ENCODE data around the gene PGAP2. TPM values are rescaled to one million over a fixed set of nuclear protein-coding genes. Genes with fewer than 3 reads are reported as not detected.
"Not testable (repeated sequence)": the region's sequence is repeated elsewhere in the genome, so short reads cannot be mapped to it uniquely, and the experiment has no call there.

The PGAP2 gene
- 24.7 TPM for polyA plus RNA-seq (2012; ENCODE audit: low read depth, missing spikeins)

DNA sequence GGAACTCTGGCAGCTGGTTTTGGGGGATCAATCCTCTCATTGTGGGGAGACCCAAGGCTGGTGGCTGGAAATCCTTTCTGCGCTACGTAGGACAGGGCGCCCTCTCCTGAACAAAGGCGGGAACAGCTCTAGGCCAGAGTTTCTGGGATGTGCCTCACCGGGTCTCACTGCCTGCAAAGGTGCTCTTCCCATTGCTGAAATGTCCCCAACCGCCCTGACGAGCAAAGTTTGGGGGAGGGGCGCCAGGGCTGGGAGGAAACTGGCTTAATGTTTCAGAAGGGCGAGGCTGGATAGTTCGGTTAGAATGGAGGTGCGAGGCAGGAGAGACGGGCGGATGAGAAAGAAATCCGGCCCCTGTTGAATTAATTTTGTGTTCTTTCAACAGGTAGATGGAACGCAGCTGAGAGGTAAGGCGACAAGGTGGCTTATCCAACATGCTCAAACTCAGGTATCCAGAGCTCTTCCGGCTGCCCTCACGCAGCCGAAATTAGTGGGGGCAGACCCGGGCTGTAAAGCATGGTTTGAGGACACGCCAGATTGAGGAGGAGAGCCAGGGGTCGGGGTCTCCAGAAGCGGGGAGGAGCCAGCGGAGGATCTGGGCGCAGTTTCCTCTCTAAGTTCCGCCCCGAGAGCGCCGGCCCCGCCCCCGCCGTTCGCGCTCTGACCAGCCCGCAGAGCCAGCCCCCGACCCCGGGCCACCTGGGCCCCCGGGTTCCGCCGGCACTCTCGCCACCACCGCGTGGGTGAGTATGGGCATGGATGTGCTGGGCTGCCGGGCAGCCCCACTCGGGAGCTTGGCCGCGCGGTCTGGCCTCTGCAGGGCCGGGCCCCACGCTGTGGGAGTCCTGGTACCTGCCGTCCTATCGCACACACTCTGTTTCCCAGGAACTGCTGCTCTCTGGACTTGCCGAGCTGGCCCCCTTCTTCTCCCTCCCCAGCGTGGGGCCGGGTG lies at the start of gene PGAP2:
Gene PGAP2 (plus strand): TSS at position 652 of the 952 bp plus-strand sequence. CDS start 2,700 bp downstream, outside the sequence.
- no peak for TF ChIP-seq POLR2A (IDR thresholded peaks at IDR 0.05; ENCODE audit: low read depth, low read length)
- 0 out of 2 replicates have a peak, but pooled peaks have one; percentile 18 for TF ChIP-seq SPI1 (IDR thresholded peaks at IDR 0.05; ENCODE audit: low read depth, low read length)
- no peak for TF ChIP-seq TAF1 (IDR thresholded peaks at IDR 0.05; ENCODE audit: low read depth, low read length)
- TF ChIP-seq PAX5 (IDR thresholded peaks at IDR 0.05; ENCODE audit: insufficient read depth, low read length, severe bottlenecking), result no peak
- no peak for TF ChIP-seq POLR2AphosphoS5 (IDR thresholded peaks at IDR 0.05; ENCODE audit: low read depth, low read length)
- no peak for TF ChIP-seq POU2F2 (IDR thresholded peaks at IDR 0.05; ENCODE audit: low read depth, low read length)
- FAIRE-seq, result peak; percentile 66
- DNase-seq (ENCODE audit: insufficient read length, low spot score), result peak; percentile 74

DNA sequence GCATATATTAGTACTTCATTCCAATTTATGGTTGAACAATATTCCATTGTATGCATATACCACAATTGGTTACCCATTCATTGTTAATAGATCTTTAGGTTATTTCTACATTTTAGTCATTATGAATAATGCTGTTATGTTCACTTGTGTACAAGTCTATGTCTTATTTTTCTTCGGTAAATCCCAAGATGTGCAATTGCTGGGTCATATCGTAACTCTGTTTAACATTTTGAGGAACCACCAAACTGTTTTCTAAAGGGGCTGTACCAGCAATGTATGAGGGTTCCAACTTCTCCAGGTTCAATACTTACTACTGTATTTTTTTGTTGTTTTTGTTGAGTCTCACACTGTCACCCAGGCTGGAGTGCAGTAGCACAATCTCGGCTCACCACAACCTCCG lies 44.1 kb upstream of the PGAP2 start:
- no peak for TF ChIP-seq PAX5 (IDR thresholded peaks at IDR 0.05; ENCODE audit: insufficient read depth, low read length, severe bottlenecking)
- TF ChIP-seq POLR2AphosphoS5 (IDR thresholded peaks at IDR 0.05; ENCODE audit: low read depth, low read length), result no peak
- no peak for TF ChIP-seq POU2F2 (IDR thresholded peaks at IDR 0.05; ENCODE audit: low read depth, low read length)
- TF ChIP-seq SPI1 (IDR thresholded peaks at IDR 0.05; ENCODE audit: low read depth, low read length), result no peak
- no peak for TF ChIP-seq POLR2A (IDR thresholded peaks at IDR 0.05; ENCODE audit: low read depth, low read length)
- no peak for TF ChIP-seq TAF1 (IDR thresholded peaks at IDR 0.05; ENCODE audit: low read depth, low read length)
- FAIRE-seq (no peak), DNase-seq (ENCODE audit: insufficient read length, low spot score) (no peak)

DNA sequence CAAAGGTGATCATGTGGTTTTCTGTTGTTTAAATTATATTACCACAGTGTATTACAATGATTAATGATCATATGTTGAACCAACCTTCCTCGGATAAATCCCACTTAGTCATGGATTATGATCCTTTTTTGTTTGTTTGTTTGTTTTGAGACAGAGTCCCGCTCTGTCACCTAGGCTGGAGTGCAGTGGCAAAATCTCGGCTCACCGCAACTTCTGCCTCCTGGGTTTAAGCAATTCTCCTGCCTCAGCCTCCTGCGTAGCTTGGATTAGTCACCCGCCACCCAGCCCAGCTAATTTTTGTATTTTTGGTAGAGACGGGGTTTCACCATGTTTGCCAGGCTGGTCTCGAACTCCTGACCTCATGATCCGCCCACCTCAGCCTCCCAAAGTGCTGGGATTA lies 41.5 kb upstream of the PGAP2 start:
- DNase-seq (ENCODE audit: insufficient read length, low spot score); FAIRE-seq: not testable (repeated sequence)

DNA sequence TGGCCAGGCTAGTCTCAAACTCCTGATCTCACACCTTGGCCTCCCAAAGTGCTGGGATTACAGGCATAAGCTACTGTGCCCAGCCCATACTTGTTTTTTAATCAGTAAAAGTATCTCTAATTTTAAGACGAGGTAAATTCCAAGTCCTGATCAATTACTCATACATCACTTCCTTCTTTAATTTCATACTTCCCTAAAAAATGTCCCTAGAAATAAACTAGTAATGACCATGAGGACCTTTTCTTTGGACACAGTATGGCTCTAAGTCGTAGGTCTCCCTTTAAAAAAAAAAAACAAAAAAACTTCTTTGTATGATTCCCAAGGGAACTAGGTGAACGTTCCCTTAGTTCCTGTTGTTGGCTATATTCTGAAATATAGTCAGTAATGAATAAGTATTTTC lies 40.8 kb upstream of the PGAP2 start:
- TF ChIP-seq POLR2AphosphoS5 (IDR thresholded peaks at IDR 0.05; ENCODE audit: low read depth, low read length) (no peak), PAX5 (IDR thresholded peaks at IDR 0.05; ENCODE audit: insufficient read depth, low read length, severe bottlenecking) (no peak), POLR2A (IDR thresholded peaks at IDR 0.05; ENCODE audit: low read depth, low read length) (no peak), TAF1 (IDR thresholded peaks at IDR 0.05; ENCODE audit: low read depth, low read length) (no peak), SPI1 (IDR thresholded peaks at IDR 0.05; ENCODE audit: low read depth, low read length) (no peak), POU2F2 (IDR thresholded peaks at IDR 0.05; ENCODE audit: low read depth, low read length) (no peak)
- DNase-seq (ENCODE audit: insufficient read length, low spot score) (no peak), FAIRE-seq (no peak)

DNA sequence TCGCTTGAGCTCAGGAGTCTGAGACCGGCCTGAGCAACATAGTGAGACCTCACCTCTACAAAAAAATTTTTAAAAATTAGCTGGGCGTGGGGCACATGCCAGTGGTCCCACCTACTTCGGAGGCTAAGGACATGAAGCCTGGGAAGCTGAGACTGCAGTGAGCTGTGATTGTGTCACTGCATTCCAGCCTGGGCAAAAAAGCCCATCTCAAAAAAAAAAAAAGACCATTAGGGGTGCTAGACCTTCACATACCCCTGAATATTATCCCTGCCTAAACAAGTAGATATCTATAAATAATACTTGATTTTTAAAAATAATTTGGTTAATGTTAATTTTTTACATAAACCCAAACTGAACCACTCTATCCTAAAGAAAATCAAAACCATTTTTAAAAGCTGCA lies 35.2 kb upstream of the PGAP2 start:
- TF ChIP-seq PAX5 (IDR thresholded peaks at IDR 0.05; ENCODE audit: insufficient read depth, low read length, severe bottlenecking) (no peak), POLR2AphosphoS5 (IDR thresholded peaks at IDR 0.05; ENCODE audit: low read depth, low read length) (no peak), SPI1 (IDR thresholded peaks at IDR 0.05; ENCODE audit: low read depth, low read length) (no peak), POU2F2 (IDR thresholded peaks at IDR 0.05; ENCODE audit: low read depth, low read length) (no peak), TAF1 (IDR thresholded peaks at IDR 0.05; ENCODE audit: low read depth, low read length) (no peak), POLR2A (IDR thresholded peaks at IDR 0.05; ENCODE audit: low read depth, low read length) (no peak)
- DNase-seq (ENCODE audit: insufficient read length, low spot score) (no peak), FAIRE-seq (no peak)

GRCh38 chr11:3775736-3776406 lies 32.5 kb upstream of the PGAP2 start:
- no peak for DNase-seq (ENCODE audit: insufficient read length, low spot score)
- no peak for TF ChIP-seq TAF1 (IDR thresholded peaks at IDR 0.05; ENCODE audit: low read depth, low read length)
- TF ChIP-seq PAX5 (IDR thresholded peaks at IDR 0.05; ENCODE audit: insufficient read depth, low read length, severe bottlenecking), result no peak
- no peak for TF ChIP-seq SPI1 (IDR thresholded peaks at IDR 0.05; ENCODE audit: low read depth, low read length)
- FAIRE-seq, result no peak

DNA sequence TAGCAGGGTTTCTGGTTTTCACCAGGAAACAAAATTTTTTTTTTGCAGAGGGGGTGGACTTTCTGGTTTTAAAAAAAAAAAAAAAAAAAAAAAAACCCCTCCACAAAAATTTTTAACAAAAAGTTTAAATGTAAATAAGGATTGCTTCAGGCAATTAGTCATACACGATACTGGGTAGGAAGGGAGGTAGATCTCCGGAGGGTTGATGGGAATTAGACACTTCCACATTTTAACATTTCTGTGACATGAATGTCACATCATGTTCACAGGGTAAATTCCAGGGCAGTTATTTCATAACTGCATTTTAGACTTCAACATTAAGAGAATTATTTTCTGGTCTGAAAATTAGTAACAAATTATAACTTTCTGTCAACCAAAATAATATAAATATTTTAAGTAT lies 26.9 kb upstream of the PGAP2 start:
- DNase-seq (ENCODE audit: insufficient read length, low spot score) (no peak), FAIRE-seq (peak; percentile 47)
- TF ChIP-seq SPI1 (IDR thresholded peaks at IDR 0.05; ENCODE audit: low read depth, low read length) (peak; percentile 43; the same call in 1 of the 2 replicates), TAF1 (IDR thresholded peaks at IDR 0.05; ENCODE audit: low read depth, low read length) (no peak), POLR2A (IDR thresholded peaks at IDR 0.05; ENCODE audit: low read depth, low read length) (no peak)

- FAIRE-seq, result no peak
- TF ChIP-seq SPI1 (IDR thresholded peaks at IDR 0.05; ENCODE audit: low read depth, low read length) (0 out of 2 replicates have a peak, but pooled peaks have one; percentile 11), POLR2AphosphoS5 (IDR thresholded peaks at IDR 0.05; ENCODE audit: low read depth, low read length) (no peak)
- DNase-seq (ENCODE audit: insufficient read length, low spot score), result no peak
Observed at GRCh38 chr11:3782963-3783362, 25.4 kb upstream of the PGAP2 start.

DNA sequence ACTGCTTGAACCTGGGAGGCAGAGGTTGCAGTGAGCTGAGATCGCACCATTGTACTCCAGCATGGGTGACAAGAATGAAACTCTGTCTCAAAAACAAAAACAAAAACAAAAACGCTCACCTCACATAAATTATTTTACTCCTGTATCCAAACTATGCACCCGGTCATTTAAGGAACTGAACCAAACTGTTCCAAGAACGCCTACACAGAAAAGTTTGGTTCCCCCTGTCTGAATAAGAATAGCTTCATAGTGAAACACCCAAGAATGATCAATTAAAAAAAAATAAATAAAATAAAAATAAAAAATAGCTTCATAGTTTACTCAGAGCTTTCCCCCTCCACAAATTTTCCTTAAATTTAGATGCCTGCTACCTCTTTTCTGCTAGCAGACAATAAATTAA lies 24.7 kb upstream of the PGAP2 start:
- FAIRE-seq, result no peak
- no peak for TF ChIP-seq PAX5 (IDR thresholded peaks at IDR 0.05; ENCODE audit: insufficient read depth, low read length, severe bottlenecking)
- no peak for TF ChIP-seq TAF1 (IDR thresholded peaks at IDR 0.05; ENCODE audit: low read depth, low read length)
- TF ChIP-seq SPI1 (IDR thresholded peaks at IDR 0.05; ENCODE audit: low read depth, low read length), result peak; percentile 36; the same call in 1 of the 2 replicates
- no peak for TF ChIP-seq POLR2AphosphoS5 (IDR thresholded peaks at IDR 0.05; ENCODE audit: low read depth, low read length)
- TF ChIP-seq POLR2A (IDR thresholded peaks at IDR 0.05; ENCODE audit: low read depth, low read length), result no peak

More for the DNA sequence above, 24.7 kb upstream of the PGAP2 start:
- no peak for DNase-seq (ENCODE audit: insufficient read length, low spot score)
